HG02642 (cell line): ENCODE results near the gene TTC1.

ENCODE experiments used
- ATAC-seq: cut with Tn5 transposase; IDR thresholded peaks from one replicate; pipeline ENCODE4 v1.9.1; 2021; ENCODE audit warnings: mild to moderate bottlenecking; ENCODE audit not compliant: unreplicated experiment, poor library complexity

The TTC1 gene

GRCh38 chr5:160081495-160081894, 72.6 kb downstream of the TTC1 start:
- ATAC-seq, result no peak

- no peak for ATAC-seq
Measured at GRCh38 chr5:160082614-160083500, 73.9 kb downstream of the TTC1 start.

- no peak for ATAC-seq
Measured at GRCh38 chr5:160083501-160083900, 74.6 kb downstream of the TTC1 start.

GRCh38 chr5:160084144-160084543, 75.2 kb downstream of the TTC1 start:
- ATAC-seq, result no peak

- no peak for ATAC-seq
Measured at GRCh38 chr5:160087199-160087598, 78.3 kb downstream of the TTC1 start.

GRCh38 chr5:160088805-160089204, 79.9 kb downstream of the TTC1 start:
- ATAC-seq, result no peak

GRCh38 chr5:160089531-160089930, 80.6 kb downstream of the TTC1 start:
- ATAC-seq, result no peak

GRCh38 chr5:160090059-160090458, 81.1 kb downstream of the TTC1 start:
- ATAC-seq, result no peak

- ATAC-seq, result no peak
Measured at GRCh38 chr5:160092514-160092913, 83.6 kb downstream of the TTC1 start.

GRCh38 chr5:160092960-160093707, 84.2 kb downstream of the TTC1 start:
- peak; percentile 75 for ATAC-seq

GRCh38 chr5:160096178-160096577, 87.2 kb downstream of the TTC1 start:
- ATAC-seq, result no peak

- no peak for ATAC-seq
Measured at GRCh38 chr5:160097991-160098390, 89.1 kb downstream of the TTC1 start.

- ATAC-seq, result peak; percentile 87
Measured at GRCh38 chr5:160105686-160106360, 96.9 kb downstream of the TTC1 start.

GRCh38 chr5:160108124-160108523, 99.2 kb downstream of the TTC1 start:
- ATAC-seq, result no peak
